Progenitor cell of endocrine pancreas (in vitro differentiated cells): ENCODE measurements around the gene HINFP. TPM values are rescaled to one million over a fixed set of nuclear protein-coding genes. Genes with fewer than 3 reads are reported as not detected.
A peak's percentile ranks its signal among the peaks of the same experiment; 100 is the strongest.

Source experiments
- DNase-seq: peaks from one replicate; pipeline ENCODE4 v3.0.0; 2021; ENCODE audit warnings: low spot score; ENCODE audit not compliant: unreplicated experiment
- H3K27ac Mint-ChIP-seq: 2 replicates; pipeline ENCODE4 v1.8.0; 2021; ENCODE audit warnings: mild to moderate bottlenecking, moderate library complexity, mixed read lengths
- H3K27me3 Mint-ChIP-seq: 2 replicates; pipeline ENCODE4 v1.8.0; 2021; ENCODE audit warnings: mixed read lengths
- H3K36me3 Mint-ChIP-seq: 2 replicates; pipeline ENCODE4 v1.8.0; 2022; ENCODE audit warnings: mixed read lengths; ENCODE audit not compliant: insufficient read depth
- H3K4me1 Mint-ChIP-seq: 2 replicates; pipeline ENCODE4 v1.8.0; 2021; ENCODE audit warnings: low read depth, mixed read lengths
- H3K4me3 Mint-ChIP-seq: 2 replicates; pipeline ENCODE4 v1.8.0; 2021; ENCODE audit warnings: low read depth, mild to moderate bottlenecking, moderate library complexity, mixed read lengths
- H3K9me3 Mint-ChIP-seq: 2 replicates; pipeline ENCODE4 v1.8.0; 2021; ENCODE audit warnings: low read depth, mixed read lengths
- CTCF ChIP-seq: fragments of 200-600 bp; sonication (generic); IDR thresholded peaks from one replicate; pipeline ENCODE4 v1.5.0; 2021; ENCODE audit warnings: antibody characterized with exemption, mild to moderate bottlenecking; ENCODE audit not compliant: unreplicated experiment
- total RNA-seq: library from RNA; stranded (reverse); gene quantifications from 2 replicates; pipeline ENCODE4 v1.2.1, GENCODE V29; 2021

The HINFP gene
- total RNA-seq, 1 donor from 2014 or later = 48.7 TPM

GRCh38 chr11:119093942-119094815 lies 27.2 kb upstream of the HINFP start:
- peak; percentile 33 for DNase-seq
- Mint-ChIP-seq H3K27me3 (no peaks in the 10 kb centered on the region), H3K9me3 (no peaks in the 10 kb centered on the region), H3K36me3 (peaks cover 25% of the 10 kb centered on the region), H3K4me1 (peaks cover 14% of the 10 kb centered on the region), H3K4me3 (peak overlapping the region; percentile 90), H3K27ac (peak overlapping the region; percentile 97)
- TF ChIP-seq CTCF = no peak

- peak overlapping the region; percentile 97 for H3K27ac Mint-ChIP-seq
- H3K27me3 Mint-ChIP-seq = no peaks in the 10 kb centered on the region
- peaks cover 25% of the 10 kb centered on the region for H3K36me3 Mint-ChIP-seq
- peak; percentile 73 for TF ChIP-seq CTCF
- no peak for DNase-seq
- H3K9me3 Mint-ChIP-seq = no peaks in the 10 kb centered on the region
- peaks cover 14% of the 10 kb centered on the region for H3K4me1 Mint-ChIP-seq
- H3K4me3 Mint-ChIP-seq = peak overlapping the region; percentile 90
These were observed 26.6 kb upstream of the HINFP start for GRCh38 chr11:119094816-119095065.

- Mint-ChIP-seq H3K9me3 (no peaks in the 10 kb centered on the region), H3K27me3 (no peaks in the 10 kb centered on the region), H3K27ac (peak overlapping the region; percentile 97), H3K4me1 (peaks cover 16% of the 10 kb centered on the region), H3K36me3 (peaks cover 25% of the 10 kb centered on the region), H3K4me3 (peak overlapping the region; percentile 90)
- peak; percentile 98 for DNase-seq
- TF ChIP-seq CTCF = no peak
These were observed 26.1 kb upstream of the HINFP start for GRCh38 chr11:119095066-119095880.

GRCh38 chr11:119099711-119100110 lies 21.7 kb upstream of the HINFP start:
- Mint-ChIP-seq H3K9me3 (no peaks in the 10 kb centered on the region), H3K27ac (peak overlapping the region; percentile 73), H3K36me3 (peaks cover 20% of the 10 kb centered on the region), H3K4me3 (peak overlapping the region; percentile 78), H3K4me1 (peaks cover 16% of the 10 kb centered on the region), H3K27me3 (no peaks in the 10 kb centered on the region)
- DNase-seq = no peak
- no peak for TF ChIP-seq CTCF

- Mint-ChIP-seq H3K27me3 (no peaks in the 10 kb centered on the region), H3K36me3 (peaks cover 20% of the 10 kb centered on the region), H3K4me1 (peaks cover 16% of the 10 kb centered on the region), H3K4me3 (peak overlapping the region; percentile 78), H3K9me3 (no peaks in the 10 kb centered on the region), H3K27ac (peak overlapping the region; percentile 99)
- TF ChIP-seq CTCF = peak; percentile 17
- no peak for DNase-seq
These were observed 21.0 kb upstream of the HINFP start for GRCh38 chr11:119100246-119100970.
